Endothelial cell of umbilical vein (primary cell): ENCODE measurements around the gene ZNF512. TPM values are rescaled to one million over a fixed set of nuclear protein-coding genes. Genes with fewer than 3 reads are reported as not detected.

Experiments
- BruUV-seq: library from RNA; stranded (reverse); fragments of 400-500 nt; replicated peaks from 2 replicates; lab custom pipeline; 2021; lab: Mats Ljungman, UMichigan
- CTCF ChIA-PET: fragments of 300-600, 350-600 bp; sonication (Branson Sonifier 250); formaldehyde crosslinking; loops from one replicate; lab custom pipeline; 2021; ENCODE audit warnings: antibody characterized with exemption, inconsistent platforms; lab: Charles Lee
- POLR2A ChIA-PET: fragments of 300-600, 350-600 bp; sonication (Branson Sonifier 250); formaldehyde crosslinking; loops from one replicate; lab custom pipeline; 2021; ENCODE audit warnings: antibody characterized with exemption, inconsistent platforms; lab: Charles Lee
- DNase-seq: peaks from one replicate; pipeline ENCODE4 v3.0.0-alpha.2; 2011; ENCODE audit warnings: low read depth, low spot score
- FAIRE-seq: peaks from 2 replicates; lab custom pipeline; 2011; peaks lifted over from hg19 to GRCh38; lab: Jason Lieb, UNC
- H2AFZ ChIP-seq: 2 replicates; pipeline ENCODE4 v1.6.0; 2012; ENCODE audit warnings: low read depth, low read length, control low read depth, inconsistent platforms
- H3K27ac ChIP-seq: 2 replicates; pipeline ENCODE4 v1.5.1; 2011; ENCODE audit warnings: low read depth, mild to moderate bottlenecking, control low read depth, low read length, moderate library complexity; ENCODE audit not compliant: insufficient read depth
- H3K27me3 ChIP-seq, 2 experiments: 2 replicates each; pipeline versions ENCODE4 v1.6.0 to v1.6.1; 2011; ENCODE audit warnings: low read length in 2 of 2, mixed read lengths in 1 of 2; ENCODE audit not compliant: control insufficient read depth in 2 of 2, insufficient read depth in 2 of 2
- H3K36me3 ChIP-seq, 2 experiments: 2 replicates in 1 of 2; 3 replicates in 1 of 2; pipeline ENCODE4 v1.5.1; 2011; ENCODE audit warnings: low read length in 2 of 2, mild to moderate bottlenecking in 1 of 2, moderate library complexity in 1 of 2; ENCODE audit not compliant: control insufficient read depth in 2 of 2, insufficient read depth in 2 of 2; ENCODE audit errors: extremely low read depth in 1 of 2
- H3K4me1 ChIP-seq: 3 replicates; pipeline ENCODE4 v1.5.1; 2011; ENCODE audit warnings: mild to moderate bottlenecking, low read length; ENCODE audit not compliant: control insufficient read depth, insufficient read depth; ENCODE audit errors: extremely low read depth
- H3K4me2 ChIP-seq: 2 replicates; pipeline ENCODE4 v1.6.1; 2011; ENCODE audit warnings: low read length, control low read depth, mixed read lengths; ENCODE audit not compliant: insufficient read depth
- H3K4me3 ChIP-seq, 3 experiments: fragments of 200-600 bp in 1 of 3; sonication (generic), shearing (Covaris generic) in 1 of 3; replicated peaks in 1 of 3; 2 replicates each; pipeline ENCODE4 v1.5.1; 2011 to 2016; ENCODE audit warnings: control low read depth in 3 of 3, low read length in 3 of 3, mild to moderate bottlenecking in 2 of 3, inconsistent platforms in 1 of 3, low read depth in 1 of 3, moderate library complexity in 1 of 3; ENCODE audit not compliant: insufficient read depth in 1 of 3
- H3K79me2 ChIP-seq: 2 replicates; pipeline ENCODE4 v1.6.0; 2012; ENCODE audit warnings: low read length, inconsistent platforms; ENCODE audit not compliant: control insufficient read depth, insufficient read depth
- H3K9ac ChIP-seq: replicated peaks from 2 replicates; pipeline ENCODE3; 2011; ENCODE audit warnings: low read length, control low read depth; ENCODE audit not compliant: insufficient read depth; ENCODE audit errors: extremely low read depth
- H3K9me1 ChIP-seq: replicated peaks from 3 replicates; pipeline ENCODE4 v1.6.0; 2011; ENCODE audit warnings: mild to moderate bottlenecking, low read length; ENCODE audit not compliant: control insufficient read depth, insufficient read depth; ENCODE audit errors: extremely low read depth
- H3K9me3 ChIP-seq: replicated peaks from 2 replicates; pipeline ENCODE4 v1.5.1; 2012; ENCODE audit warnings: low read length, inconsistent platforms; ENCODE audit not compliant: control insufficient read depth, insufficient read depth
- H4K20me1 ChIP-seq: replicated peaks from 2 replicates; pipeline ENCODE3; 2011; ENCODE audit warnings: mild to moderate bottlenecking, low read length; ENCODE audit not compliant: control insufficient read depth, insufficient read depth; ENCODE audit errors: extremely low read depth
- CTCF ChIP-seq, 2 donors: IDR thresholded peaks; 1 replicate in 1 of 2; 2 replicates in 1 of 2; pipeline ENCODE4 v1.5.1; 2011; ENCODE audit warnings: low read length in 2 of 2, mild to moderate bottlenecking in 2 of 2, moderate library complexity in 2 of 2, control low read depth in 1 of 2, inconsistent platforms in 1 of 2, low read depth in 1 of 2; ENCODE audit not compliant: insufficient read depth in 1 of 2; ENCODE audit errors: extremely low read depth in 1 of 2
- EZH2 ChIP-seq: IDR thresholded peaks from 2 replicates; pipeline ENCODE4 v1.6.1; 2012; ENCODE audit warnings: borderline replicate concordance, low read depth, mild to moderate bottlenecking, moderate library complexity, low read length, inconsistent platforms; ENCODE audit not compliant: severe bottlenecking
- FOS ChIP-seq: IDR thresholded peaks from 2 replicates; pipeline ENCODE4 v1.6.1; 2011; ENCODE audit warnings: mild to moderate bottlenecking, low read length, moderate library complexity, borderline replicate concordance; ENCODE audit not compliant: insufficient read depth
- GATA2 ChIP-seq: IDR thresholded peaks from 2 replicates; pipeline ENCODE4 v1.7.0; 2011; ENCODE audit warnings: low read depth, mild to moderate bottlenecking, moderate library complexity, mixed read lengths, low read length; ENCODE audit not compliant: insufficient read length, insufficient read depth
- JUN ChIP-seq: IDR thresholded peaks from 2 replicates; pipeline ENCODE4 v1.6.1; 2011; ENCODE audit warnings: borderline replicate concordance, low read depth; ENCODE audit not compliant: insufficient read length, insufficient read depth
- MAX ChIP-seq: IDR thresholded peaks from 2 replicates; pipeline ENCODE4 v1.6.1; 2011; ENCODE audit not compliant: insufficient read depth, insufficient read length
- MYC ChIP-seq: IDR thresholded peaks from one replicate; pipeline ENCODE4 v1.6.1; 2011; ENCODE audit warnings: mild to moderate bottlenecking, low read depth, low read length
- POLR2A ChIP-seq: IDR thresholded peaks from 2 replicates; pipeline ENCODE4 v1.6.1; 2012; ENCODE audit warnings: low read depth, mild to moderate bottlenecking, control low read depth, low read length
- POLR2AphosphoS5 ChIP-seq: IDR thresholded peaks from 2 replicates; pipeline ENCODE4 v1.6.1; 2012; ENCODE audit warnings: low read depth, mild to moderate bottlenecking, control low read depth, low read length, moderate library complexity; ENCODE audit not compliant: insufficient read depth
- dilution Hi-C: fragments of 300-500 bp; cut with MboI; formaldehyde crosslinking; loops from one replicate; pipeline ENCODE4 v1.15.0; 2019; ENCODE audit warnings: low sequenced_read_pairs; ENCODE audit not compliant: extremely low pct_ligation_motif_present
- intact Hi-C: fragments of 100-400 bp; cut with micrococcal nuclease; formaldehyde crosslinking; loops from one replicate; pipeline ENCODE4 v1.10.0; 2022
- polyA plus RNA-seq, 4 experiments: library from polyadenylated mRNA; depleted of rRNA in 3 of 4; stranded (reverse) in 3 of 4; unstranded in 1 of 4; fragments of >200 nt; gene quantifications; 2 replicates each; pipeline versions ENCODE4 v1.2.1 to v1.2.3, GENCODE V29; 2011 to 2012; ENCODE audit warnings: missing spikeins in 1 of 4
- total RNA-seq: library from RNA; stranded (reverse); gene quantifications from 2 replicates; pipeline ENCODE4 v1.2.3, GENCODE V29; 2021

ZNF512 gene
- total and polyA plus RNA-seq, 2 donors (not counting 3 experiments of a cell fraction or from before 2014, with no cell fraction given): 17.8 to 37.0 TPM

- H3K27me3 ChIP-seq: no peaks in the 10 kb centered on the region
- ChIA-PET POLR2A (no interaction called here), CTCF (no interaction called here)
- intact Hi-C loops (no loop called here), dilution Hi-C loops (loop anchor here (25.0 kb wide), 1 partner anchor 125 kb away; no protein-coding TSS in a partner anchor)
- H3K36me3 ChIP-seq: no peaks in the 10 kb centered on the region
- H3K4me3 ChIP-seq: no peak overlapping the region
- peaks cover 24% of the 10 kb centered on the region for H3K4me1 ChIP-seq
- no peak overlapping the region for H2AFZ ChIP-seq
- H3K79me2 ChIP-seq: peaks cover 90% of the 10 kb centered on the region
- H4K20me1 ChIP-seq: peaks cover 7% of the 10 kb centered on the region
- no peak for TF ChIP-seq JUN
- no peak for TF ChIP-seq MYC
- TF ChIP-seq GATA2: no peak
- no peak for TF ChIP-seq POLR2AphosphoS5
- TF ChIP-seq POLR2A: no peak
- no peak for TF ChIP-seq CTCF (IDR thresholded peaks at IDR 0.05; ENCODE audit: extremely low read depth in 1 of 2, insufficient read depth in 1 of 2, low read depth in 1 of 2, low read length in 2 of 2)
- no peak for TF ChIP-seq FOS
- no peak for TF ChIP-seq EZH2
- no peak for TF ChIP-seq MAX
- DNase-seq: no peak
- no peaks in the 10 kb centered on the region for H3K9me3 ChIP-seq
- H3K27ac ChIP-seq: no peak overlapping the region
- H3K9ac ChIP-seq: no peak overlapping the region
- FAIRE-seq: no peak
- no TSS peak for BruUV-seq
- no peaks in the 10 kb centered on the region for H3K9me1 ChIP-seq
- H3K4me2 ChIP-seq: no peak overlapping the region
Measured at GRCh38 chr2:27587025-27587424, 4.2 kb downstream of the ZNF512 start.
